Right lobe of liver (tissue), 6 donors: ENCODE results near the gene BDH1. TPM values are rescaled to one million over a fixed set of nuclear protein-coding genes. Genes with fewer than 3 reads are reported as not detected.

ENCODE experiments used
- ATAC-seq, 4 donors: fragments of 200-7000 bp; cut with Tn5 transposase; one replicate each; pipeline ENCODE4 v1.9.1; 2020; ENCODE audit warnings: mild to moderate bottlenecking in 4 of 4, moderate library complexity in 4 of 4
- DNase-seq, 3 donors: peaks; one replicate each; pipeline ENCODE4 v3.0.0-alpha.2; 2020
- H3K27ac ChIP-seq, 3 donors: fragments of 200-600 bp; one replicate each; pipeline ENCODE4 v1.8.0; 2022
- H3K27me3 ChIP-seq, 2 donors: fragments of 200-600 bp; one replicate each; pipeline ENCODE4 v1.8.0; 2022
- H3K36me3 ChIP-seq, 4 donors: fragments of 200-600 bp; sonication (generic) in 1 of 4; one replicate each; pipeline versions ENCODE4 v1.5.1 to v1.8.0; 2017 to 2022; ENCODE audit warnings: control low read depth in 1 of 4
- H3K4me1 ChIP-seq, 4 donors: fragments of 200-600 bp; sonication (generic) in 1 of 4; one replicate each; pipeline versions ENCODE4 v1.5.1 to v1.8.0; 2017 to 2022; ENCODE audit warnings: control low read depth in 1 of 4
- H3K4me3 ChIP-seq, 3 donors: fragments of 200-600 bp; one replicate each; pipeline ENCODE4 v1.8.0; 2022
- H3K9me3 ChIP-seq, 4 donors: fragments of 200-600 bp; sonication (generic) in 1 of 4; one replicate each; pipeline versions ENCODE4 v1.5.1 to v1.8.0; 2017 to 2022; ENCODE audit warnings: control low read depth in 1 of 4
- POLR2A ChIP-seq: fragments of 450-650 bp; IDR thresholded peaks from one replicate; pipeline ENCODE4 v1.6.1; 2017; ENCODE audit warnings: antibody characterized with exemption, mild to moderate bottlenecking
- WGBS: methylation state at CpG from one replicate; pipeline ENCODE4 v1.1.6; 2018; ENCODE audit warnings: low coverage, low lambda C conversion rate; ENCODE audit not compliant: insufficient coverage; ENCODE audit errors: missing lambda C conversion rate; 5-methylcytosine and 5-hydroxymethylcytosine counted together
- intact Hi-C, 2 donors: fragments of 100-400 bp; cut with DNase I; formaldehyde crosslinking; loops; one replicate each; pipeline versions ENCODE4 v1.11.2 to v1.14.1; 2022
- total RNA-seq, 6 experiments: library from RNA; depleted of rRNA in 2 of 6; stranded (reverse); fragments of >200 nt in 2 of 6; fragmentation: NEBNext Ultra II Directional in 3 of 6; extraction: Animal tissue kit (Norgen Biotek cat#: 25700) in 3 of 6; gene quantifications; one replicate each; pipeline versions ENCODE4 v1.1.0 to v1.2.4, GENCODE V29; 2016 to 2023
- TF ChIP-seq, protein P1 (sequence below), 4 donors: fragments of 200-600 bp in 3 of 4; fragments of 450-650 bp in 1 of 4; IDR thresholded peaks; one replicate each; pipeline versions ENCODE4 v1.5.1 to v1.8.0; 2016 to 2022; ENCODE audit warnings: antibody characterized with exemption in 4 of 4, mild to moderate bottlenecking in 2 of 4
- donor health status: DM: no; HTN: yes; CAD: no.
- donor health status: DM: no; HTN: no; CAD: no.
- donor health status: DM: no; HTN: no; CAD: no.
- donor health status: DM: no; HTN: yes; CAD: no.
- donor health status: DM: no; HTN: yes; CAD: no.

Gene BDH1
- total RNA-seq, 6 experiments from 2014 or later = 65.5 to 366 (median 233) TPM

DNA sequence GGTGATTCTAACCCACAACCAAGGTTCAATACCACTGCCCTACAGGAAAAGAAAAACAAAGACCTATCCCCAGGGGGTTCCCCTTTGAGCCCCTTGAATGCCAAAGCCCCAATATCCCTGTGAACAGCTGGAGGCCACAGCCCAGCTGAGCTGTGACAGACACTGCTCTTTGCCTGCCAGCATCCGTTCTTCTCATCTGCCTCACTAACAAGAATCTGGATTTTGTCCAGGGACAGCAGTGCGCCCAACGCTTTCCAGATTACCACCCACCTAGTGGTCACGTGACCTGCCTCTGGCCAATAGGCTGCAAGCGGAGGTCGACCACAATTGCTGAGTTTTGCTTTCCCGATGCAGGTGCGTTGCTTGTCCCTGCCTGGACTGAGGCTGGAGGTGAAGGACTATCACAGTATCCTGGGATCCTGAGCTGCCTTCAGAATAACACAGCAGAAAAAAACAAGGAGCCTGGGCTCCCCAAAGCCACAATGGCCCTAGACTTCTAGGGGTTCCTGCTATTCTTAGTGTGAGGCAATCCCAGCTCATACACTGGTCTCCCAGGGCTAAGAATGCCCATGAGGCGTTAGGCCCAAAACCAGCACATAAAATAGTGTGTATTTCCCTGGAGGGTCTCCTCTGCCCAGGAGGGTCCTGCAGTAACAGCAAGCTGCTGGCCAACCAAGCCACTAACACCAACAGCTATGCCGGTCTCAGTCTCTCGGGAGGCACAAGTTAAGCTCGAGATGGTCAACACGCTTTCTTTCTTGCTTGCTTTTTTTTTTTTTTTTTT lies 13.8 kb downstream of the BDH1 start:
- no peaks in the 10 kb centered on the region for H3K9me3 ChIP-seq
- peaks cover 0 to 63% (median 24%) of the 10 kb centered on the region in 4 donors for H3K36me3 ChIP-seq
- no peak overlapping the region for H3K4me3 ChIP-seq
- 40% methylated on average over 9 of the region's 13 CpGs for WGBS
- peak in 2 of 3 donors; percentile 60 to 82 for DNase-seq
- intact Hi-C loops = no loop called here
- H3K27me3 ChIP-seq = no peaks in the 10 kb centered on the region
- peak; percentile 61 to 79 (median 74) for ATAC-seq
- H3K27ac ChIP-seq = no peak overlapping the region
- TF ChIP-seq, protein P1, sequence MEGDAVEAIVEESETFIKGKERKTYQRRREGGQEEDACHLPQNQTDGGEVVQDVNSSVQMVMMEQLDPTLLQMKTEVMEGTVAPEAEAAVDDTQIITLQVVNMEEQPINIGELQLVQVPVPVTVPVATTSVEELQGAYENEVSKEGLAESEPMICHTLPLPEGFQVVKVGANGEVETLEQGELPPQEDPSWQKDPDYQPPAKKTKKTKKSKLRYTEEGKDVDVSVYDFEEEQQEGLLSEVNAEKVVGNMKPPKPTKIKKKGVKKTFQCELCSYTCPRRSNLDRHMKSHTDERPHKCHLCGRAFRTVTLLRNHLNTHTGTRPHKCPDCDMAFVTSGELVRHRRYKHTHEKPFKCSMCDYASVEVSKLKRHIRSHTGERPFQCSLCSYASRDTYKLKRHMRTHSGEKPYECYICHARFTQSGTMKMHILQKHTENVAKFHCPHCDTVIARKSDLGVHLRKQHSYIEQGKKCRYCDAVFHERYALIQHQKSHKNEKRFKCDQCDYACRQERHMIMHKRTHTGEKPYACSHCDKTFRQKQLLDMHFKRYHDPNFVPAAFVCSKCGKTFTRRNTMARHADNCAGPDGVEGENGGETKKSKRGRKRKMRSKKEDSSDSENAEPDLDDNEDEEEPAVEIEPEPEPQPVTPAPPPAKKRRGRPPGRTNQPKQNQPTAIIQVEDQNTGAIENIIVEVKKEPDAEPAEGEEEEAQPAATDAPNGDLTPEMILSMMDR (IDR thresholded peaks at IDR 0.05) = no peak
- no peak for TF ChIP-seq POLR2A
- H3K4me1 ChIP-seq = peaks cover 0 to 7% (median 0%) of the 10 kb centered on the region in 4 donors

DNA sequence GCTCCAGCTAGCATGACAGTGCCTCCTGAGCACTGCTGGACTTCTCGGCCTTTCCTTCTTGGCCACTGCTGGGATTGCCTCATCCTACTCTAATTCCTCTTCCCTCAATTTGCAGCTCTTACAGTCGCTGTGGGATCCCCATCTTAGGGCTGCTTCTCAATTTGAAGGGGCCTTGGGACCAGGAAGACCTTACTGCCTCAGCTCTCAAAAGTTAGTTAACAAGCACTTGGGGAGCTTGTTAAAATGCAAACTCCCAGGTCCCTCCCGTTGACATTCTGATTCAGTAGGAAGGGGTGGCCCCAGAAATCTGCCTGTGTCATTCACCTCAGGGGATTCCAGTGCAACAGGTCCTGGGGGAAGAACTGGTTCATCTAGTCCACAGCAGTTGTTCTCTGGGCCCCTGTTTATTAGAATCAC lies 14.8 kb downstream of the BDH1 start:
- Histone ChIP-seq H3K27me3 (no peaks in the 10 kb centered on the region), H3K9me3 (no peaks in the 10 kb centered on the region), H3K27ac (no peak overlapping the region), H3K4me3 (no peak overlapping the region), H3K36me3 (peaks cover 0 to 64% (median 26%) of the 10 kb centered on the region in 4 donors), H3K4me1 (peaks cover 0 to 7% (median 0%) of the 10 kb centered on the region in 4 donors)
- intact Hi-C loops = no loop called here
- TF ChIP-seq, protein P1 (IDR thresholded peaks at IDR 0.05) = no peak
- TF ChIP-seq POLR2A = no peak
- WGBS = 77% methylated on average over 3 of the region's 3 CpGs
- DNase-seq (no peak), ATAC-seq (no peak)

DNA sequence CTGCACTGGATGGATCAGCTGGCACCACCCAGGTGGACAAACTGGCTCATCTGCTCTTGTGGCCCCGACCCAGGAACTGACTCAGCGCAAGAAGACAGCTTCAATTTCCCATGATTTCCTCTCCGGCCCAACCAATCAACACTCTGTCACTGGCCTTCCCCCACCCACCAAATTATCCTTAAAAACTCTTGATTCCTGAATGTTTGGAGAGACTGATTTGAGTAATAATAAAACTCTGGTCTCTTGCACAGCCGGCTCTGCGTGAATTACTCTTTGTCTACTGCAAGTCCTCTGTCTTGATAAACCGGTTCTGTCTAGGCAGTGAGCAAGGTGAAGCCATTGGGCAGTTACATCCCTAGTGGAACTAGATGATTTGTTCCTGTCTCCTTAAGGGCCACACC lies 16.1 kb downstream of the BDH1 start:
- H3K27ac ChIP-seq = no peak overlapping the region
- no peak for ATAC-seq
- H3K4me1 ChIP-seq = peaks cover 0 to 7% (median 0%) of the 10 kb centered on the region in 4 donors
- peaks cover 0 to 52% (median 24%) of the 10 kb centered on the region in 4 donors for H3K36me3 ChIP-seq
- intact Hi-C loops = no loop called here
- WGBS = 83% methylated on average over 1 of the region's 6 CpGs
- TF ChIP-seq, protein P1 (IDR thresholded peaks at IDR 0.05) = no peak
- no peak for TF ChIP-seq POLR2A
- H3K4me3 ChIP-seq = no peak overlapping the region
- H3K9me3 ChIP-seq = no peaks in the 10 kb centered on the region
- H3K27me3 ChIP-seq = no peaks in the 10 kb centered on the region
- DNase-seq = no peak

DNA sequence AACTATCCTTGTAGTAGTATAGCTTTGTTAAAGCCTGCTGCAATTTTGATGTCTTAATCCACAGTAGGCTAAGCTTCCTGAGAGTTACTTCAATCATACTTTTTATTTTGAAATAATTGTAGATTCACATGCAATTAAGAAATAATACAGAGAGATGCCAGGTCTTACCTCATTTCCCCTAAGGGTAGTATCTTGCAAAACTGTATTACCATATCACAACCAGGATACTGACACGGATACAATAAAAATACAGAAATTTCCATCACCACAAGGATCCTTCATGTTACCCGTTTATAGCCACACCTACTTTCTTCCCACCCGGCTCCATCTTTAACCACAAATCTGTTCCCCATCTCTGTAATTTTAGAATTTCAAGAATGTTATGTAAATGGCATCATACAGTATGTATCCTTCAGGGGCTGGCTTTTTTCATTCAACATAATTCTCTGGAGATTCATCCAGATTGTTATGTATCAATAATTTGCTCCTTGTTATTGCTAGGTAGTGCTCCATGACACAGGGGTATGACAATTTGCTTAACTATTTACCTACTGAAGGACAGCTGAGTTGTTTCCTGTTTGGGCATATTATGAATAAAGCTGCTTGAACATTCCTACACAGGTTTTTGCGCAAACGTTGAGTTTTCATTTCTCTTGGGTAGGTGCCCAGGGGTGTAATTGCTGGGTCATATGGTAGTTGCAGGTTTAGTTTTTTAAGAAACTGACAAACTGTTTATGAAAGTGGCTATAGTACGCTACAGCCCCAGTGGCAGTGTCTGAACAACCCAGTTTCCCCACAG lies 21.6 kb downstream of the BDH1 start:
- H3K27ac ChIP-seq = no peak overlapping the region
- TF ChIP-seq, protein P1 (IDR thresholded peaks at IDR 0.05) = no peak
- TF ChIP-seq POLR2A = no peak
- H3K4me3 ChIP-seq = no peak overlapping the region
- WGBS = 68% methylated on average over 6 of the region's 6 CpGs
- H3K36me3 ChIP-seq = peaks cover 0 to 79% (median 35%) of the 10 kb centered on the region in 4 donors
- intact Hi-C loops = no loop called here
- no peaks in the 10 kb centered on the region for H3K27me3 ChIP-seq
- ATAC-seq (no peak), DNase-seq (no peak)
- H3K9me3 ChIP-seq = no peaks in the 10 kb centered on the region
- H3K4me1 ChIP-seq = no peaks in the 10 kb centered on the region
